Karpas-422 (cell line): ENCODE data around the gene TP53BP2. TPM values are rescaled to one million over a fixed set of nuclear protein-coding genes. Genes with fewer than 3 reads are reported as not detected.

ENCODE experiments used
- DNase-seq: peaks from one replicate; pipeline ENCODE4 v3.0.0-alpha.2; 2015
- H2AFZ ChIP-seq: fragments of 200-600 bp; sonication (generic); 2 replicates; pipeline ENCODE4 v1.6.1; 2014; ENCODE audit warnings: antibody characterized with exemption, low read length, mixed read lengths
- H3K27ac ChIP-seq: fragments of 200-600 bp; sonication (generic); 2 replicates; pipeline ENCODE4 v1.5.1; 2014; ENCODE audit warnings: mild to moderate bottlenecking, low read length, moderate library complexity
- H3K27me3 ChIP-seq: fragments of 200-600 bp; sonication (generic); 2 replicates; pipeline ENCODE4 v1.6.1; 2014; ENCODE audit warnings: low read length, mixed read lengths
- H3K36me3 ChIP-seq: fragments of 200-600 bp; sonication (generic); 2 replicates; pipeline ENCODE4 v1.6.1; 2014; ENCODE audit warnings: low read length, mixed read lengths; ENCODE audit not compliant: insufficient read depth
- H3K4me1 ChIP-seq: fragments of 200-600 bp; sonication (generic); 2 replicates; pipeline ENCODE4 v1.6.1; 2014; ENCODE audit warnings: mild to moderate bottlenecking, low read length, mixed read lengths
- H3K4me2 ChIP-seq: fragments of 200-600 bp; sonication (generic); 2 replicates; pipeline ENCODE4 v1.6.1; 2014; ENCODE audit warnings: low read length, low read depth, mild to moderate bottlenecking; ENCODE audit not compliant: poor library complexity, severe bottlenecking
- H3K4me3 ChIP-seq: fragments of 200-600 bp; sonication (generic); 2 replicates; pipeline ENCODE4 v1.5.1; 2014; ENCODE audit warnings: mild to moderate bottlenecking, antibody characterized with exemption, low read length, mixed read lengths
- H3K79me2 ChIP-seq: fragments of 200-600 bp; sonication (generic); 2 replicates; pipeline ENCODE4 v1.6.1; 2014; ENCODE audit warnings: mild to moderate bottlenecking, low read length, mixed read lengths
- H3K9ac ChIP-seq: fragments of 200-600 bp; sonication (generic); 2 replicates; pipeline ENCODE4 v1.6.0; 2014; ENCODE audit warnings: low read length
- H3K9me2 ChIP-seq: fragments of 200-600 bp; sonication (generic), shearing (Covaris generic); replicated peaks from 2 replicates; pipeline ENCODE4 v1.6.0; 2014; ENCODE audit warnings: mild to moderate bottlenecking, low read length, moderate library complexity; ENCODE audit not compliant: insufficient read depth
- H3K9me3 ChIP-seq: fragments of 300-700, 200-600 bp; sonication (generic); 2 replicates; pipeline ENCODE4 v1.6.1; 2014; ENCODE audit warnings: low read length, mixed read lengths
- H4K20me1 ChIP-seq: fragments of 200-600 bp; sonication (generic); 2 replicates; pipeline ENCODE4 v1.6.1; 2014; ENCODE audit warnings: mild to moderate bottlenecking, antibody characterized with exemption, low read length, low read depth; ENCODE audit not compliant: insufficient read depth
- total RNA-seq: library from RNA; depleted of rRNA; stranded (reverse); fragments of >200 nt; shearing (Covaris generic); gene quantifications from 2 replicates; pipeline ENCODE4 v1.2.3, GENCODE V29; 2014; ENCODE audit warnings: low replicate concordance

TP53BP2 gene
- total RNA-seq, 1 experiment from 2014 or later, result 1.5 TPM

GRCh38 chr1:223833948-223834347, 11.8 kb downstream of the TP53BP2 start:
- H2AFZ ChIP-seq, result no peak overlapping the region
- no peak overlapping the region for H3K9ac ChIP-seq
- no peaks in the 10 kb centered on the region for H3K4me1 ChIP-seq
- H4K20me1 ChIP-seq, result no peaks in the 10 kb centered on the region
- H3K4me3 ChIP-seq, result no peak overlapping the region
- no peaks in the 10 kb centered on the region for H3K27me3 ChIP-seq
- no peaks in the 10 kb centered on the region for H3K36me3 ChIP-seq
- no peaks in the 10 kb centered on the region for H3K79me2 ChIP-seq
- no peaks in the 10 kb centered on the region for H3K9me3 ChIP-seq
- H3K9me2 ChIP-seq, result no peaks in the 10 kb centered on the region
- no peak overlapping the region for H3K27ac ChIP-seq
- DNase-seq, result no peak
- no peak overlapping the region for H3K4me2 ChIP-seq

- Histone ChIP-seq H3K4me1 (no peaks in the 10 kb centered on the region), H3K9me3 (no peaks in the 10 kb centered on the region), H2AFZ (no peak overlapping the region), H3K27me3 (no peaks in the 10 kb centered on the region), H3K36me3 (no peaks in the 10 kb centered on the region), H3K27ac (no peak overlapping the region), H3K9me2 (no peaks in the 10 kb centered on the region), H3K9ac (no peak overlapping the region), H3K79me2 (no peaks in the 10 kb centered on the region), H4K20me1 (no peaks in the 10 kb centered on the region), H3K4me3 (no peak overlapping the region), H3K4me2 (no peak overlapping the region)
- no peak for DNase-seq
These were observed 13.2 kb downstream of the TP53BP2 start for GRCh38 chr1:223832637-223832943.

GRCh38 chr1:223831755-223832636, 13.8 kb downstream of the TP53BP2 start:
- Histone ChIP-seq H3K9ac (no peak overlapping the region), H3K4me3 (no peak overlapping the region), H2AFZ (no peak overlapping the region), H3K27ac (no peak overlapping the region), H3K4me2 (no peak overlapping the region), H3K79me2 (no peaks in the 10 kb centered on the region), H4K20me1 (no peaks in the 10 kb centered on the region), H3K27me3 (no peaks in the 10 kb centered on the region), H3K4me1 (no peaks in the 10 kb centered on the region), H3K36me3 (no peaks in the 10 kb centered on the region), H3K9me2 (no peaks in the 10 kb centered on the region), H3K9me3 (no peaks in the 10 kb centered on the region)
- DNase-seq, result no peak

- no peak overlapping the region for H3K27ac ChIP-seq
- no peak overlapping the region for H3K9ac ChIP-seq
- H2AFZ ChIP-seq, result no peak overlapping the region
- H4K20me1 ChIP-seq, result no peaks in the 10 kb centered on the region
- H3K79me2 ChIP-seq, result no peaks in the 10 kb centered on the region
- no peaks in the 10 kb centered on the region for H3K36me3 ChIP-seq
- no peaks in the 10 kb centered on the region for H3K4me1 ChIP-seq
- DNase-seq, result no peak
- no peaks in the 10 kb centered on the region for H3K9me3 ChIP-seq
- no peak overlapping the region for H3K4me3 ChIP-seq
- no peaks in the 10 kb centered on the region for H3K9me2 ChIP-seq
- H3K27me3 ChIP-seq, result no peaks in the 10 kb centered on the region
- H3K4me2 ChIP-seq, result no peak overlapping the region
These were observed 16.1 kb downstream of the TP53BP2 start for GRCh38 chr1:223829678-223830077.

GRCh38 chr1:223828162-223828848, 17.4 kb downstream of the TP53BP2 start:
- no peaks in the 10 kb centered on the region for H3K4me1 ChIP-seq
- no peak overlapping the region for H3K9ac ChIP-seq
- no peak for DNase-seq

GRCh38 chr1:223827193-223827663, 18.5 kb downstream of the TP53BP2 start:
- no peaks in the 10 kb centered on the region for H3K36me3 ChIP-seq
- no peak for DNase-seq
- H3K9ac ChIP-seq, result no peak overlapping the region
- H3K27ac ChIP-seq, result no peak overlapping the region
- H3K9me2 ChIP-seq, result no peaks in the 10 kb centered on the region
- no peak overlapping the region for H2AFZ ChIP-seq
- H3K4me3 ChIP-seq, result no peak overlapping the region
- no peak overlapping the region for H3K4me2 ChIP-seq
- no peaks in the 10 kb centered on the region for H3K79me2 ChIP-seq
- H4K20me1 ChIP-seq, result no peaks in the 10 kb centered on the region
- no peaks in the 10 kb centered on the region for H3K9me3 ChIP-seq
- H3K4me1 ChIP-seq, result no peaks in the 10 kb centered on the region
- no peaks in the 10 kb centered on the region for H3K27me3 ChIP-seq

More at GRCh38 chr1:223828162-223828848, 17.4 kb downstream of the TP53BP2 start:
- Histone ChIP-seq H3K36me3 (no peaks in the 10 kb centered on the region), H3K9me3 (no peaks in the 10 kb centered on the region), H2AFZ (no peak overlapping the region), H3K27me3 (no peaks in the 10 kb centered on the region), H3K27ac (no peak overlapping the region), H4K20me1 (no peaks in the 10 kb centered on the region), H3K4me3 (no peak overlapping the region), H3K9me2 (no peaks in the 10 kb centered on the region), H3K79me2 (no peaks in the 10 kb centered on the region), H3K4me2 (no peak overlapping the region)

- H3K79me2 ChIP-seq, result no peaks in the 10 kb centered on the region
- H3K4me3 ChIP-seq, result no peak overlapping the region
- H3K9me2 ChIP-seq, result no peaks in the 10 kb centered on the region
- no peak overlapping the region for H2AFZ ChIP-seq
- no peaks in the 10 kb centered on the region for H3K4me1 ChIP-seq
- no peak overlapping the region for H3K9ac ChIP-seq
- H3K27me3 ChIP-seq, result no peaks in the 10 kb centered on the region
- H3K36me3 ChIP-seq, result no peaks in the 10 kb centered on the region
- H3K27ac ChIP-seq, result no peak overlapping the region
- no peak overlapping the region for H3K4me2 ChIP-seq
- DNase-seq, result no peak
- no peaks in the 10 kb centered on the region for H4K20me1 ChIP-seq
- no peaks in the 10 kb centered on the region for H3K9me3 ChIP-seq
These were observed 19.7 kb downstream of the TP53BP2 start for GRCh38 chr1:223825767-223826748.
